K562 (cell line): ENCODE data around the gene NMT1. TPM values are rescaled to one million over a fixed set of nuclear protein-coding genes. Genes with fewer than 3 reads are reported as not detected.
A peak's percentile ranks its signal among the peaks of the same experiment; 100 is the strongest.

Experiments used
- CBFA2T2 ChIP-seq: fragments of 450-650 bp; conservative IDR thresholded peaks from 2 replicates; pipeline ENCODE4 v1.6.1; 2017; ENCODE audit warnings: mild to moderate bottlenecking
- CCNT2 ChIP-seq: IDR thresholded peaks from 2 replicates; pipeline ENCODE4 v1.6.1; 2011; ENCODE audit warnings: borderline replicate concordance, low read depth, mild to moderate bottlenecking, moderate library complexity, mixed read lengths, low read length; ENCODE audit not compliant: insufficient read length; ENCODE audit errors: extremely low read depth
- ERF ChIP-seq: fragments of 450-650 bp; formaldehyde crosslinking; IDR thresholded peaks from 2 replicates; pipeline ENCODE4 v1.4.0; 2020; ENCODE audit warnings: mild to moderate bottlenecking, mixed read lengths
- HDAC8 ChIP-seq: fragments of 450-650 bp; IDR thresholded peaks from 2 replicates; pipeline ENCODE4 v1.6.1; 2016; ENCODE audit warnings: mild to moderate bottlenecking, missing genetic modification characterization, moderate library complexity, missing compliant biosample characterization
- HNRNPUL1 ChIP-seq: fragments of 200-400 bp; formaldehyde crosslinking; IDR thresholded peaks from 2 replicates; pipeline ENCODE4 v1.6.1; 2017; ENCODE audit warnings: low read length
- KDM4B ChIP-seq, 2 experiments: fragments of 450-650 bp in 1 of 2; sonication (generic) in 1 of 2; IDR thresholded peaks; 2 replicates each; pipeline ENCODE4 v1.6.1; 2016 to 2017; ENCODE audit warnings: borderline replicate concordance in 2 of 2, antibody characterized with exemption in 1 of 2, low read depth in 1 of 2, mild to moderate bottlenecking in 1 of 2
- KLF13 ChIP-seq: fragments of 450-650 bp; IDR thresholded peaks from 2 replicates; pipeline ENCODE4 v1.6.1; 2016; ENCODE audit warnings: missing genetic modification characterization, low read depth, mild to moderate bottlenecking, missing compliant biosample characterization, moderate library complexity, borderline replicate concordance
- MAFF ChIP-seq: IDR thresholded peaks from 2 replicates; pipeline ENCODE4 v1.6.1; 2012; ENCODE audit warnings: low read length, improper control_type of control experiment
- NFIC ChIP-seq: fragments of 450-650 bp; IDR thresholded peaks from 2 replicates; pipeline ENCODE4 v1.6.1; 2017; ENCODE audit warnings: mild to moderate bottlenecking, inconsistent platforms
- NR2F6 ChIP-seq: fragments of 450-650 bp; formaldehyde crosslinking; IDR thresholded peaks from 2 replicates; pipeline ENCODE4 v1.4.0; 2020; ENCODE audit warnings: mild to moderate bottlenecking
- POLR2AphosphoS2 ChIP-seq: IDR thresholded peaks from 2 replicates; pipeline ENCODE4 v1.6.1; 2012; ENCODE audit warnings: low read length, improper control_type of control experiment
- PTBP1 ChIP-seq: fragments of 200-400 bp; formaldehyde crosslinking; IDR thresholded peaks from 2 replicates; pipeline ENCODE4 v1.6.1; 2017; ENCODE audit warnings: low read depth, low read length
- RFX5 ChIP-seq: IDR thresholded peaks from 2 replicates; pipeline ENCODE4 v1.6.1; 2011; ENCODE audit warnings: low read depth, mild to moderate bottlenecking, improper control_type of control experiment, low read length
- RHOXF2B ChIP-seq: fragments of 250-450 bp; sonication (Bioruptor Pico); conservative IDR thresholded peaks from 2 replicates; pipeline ENCODE4 v1.5.1; 2021
- TAF7 ChIP-seq: fragments of 450-650 bp; IDR thresholded peaks from 2 replicates; pipeline ENCODE4 v1.6.1; 2016; ENCODE audit warnings: missing genetic modification characterization, missing compliant biosample characterization
- TRIM24 ChIP-seq, 2 experiments: fragments of 450-650 bp; IDR thresholded peaks; 2 replicates each; pipeline ENCODE4 v1.6.1; 2016
- ZBED1 ChIP-seq: IDR thresholded peaks from 2 replicates; pipeline ENCODE4 v1.6.1; 2014
- ZNF232 ChIP-seq: sonication (generic); formaldehyde crosslinking; IDR thresholded peaks from 2 replicates; pipeline ENCODE4 v1.8.0; 2022; ENCODE audit warnings: mild to moderate bottlenecking, missing genetic modification reagents
- ZNF766 ChIP-seq: fragments of 200-800 bp; sonication (Bioruptor generic); conservative IDR thresholded peaks from 2 replicates; pipeline ENCODE4 v1.6.1; 2016; ENCODE audit warnings: missing genetic modification characterization, missing compliant biosample characterization
- polyA plus RNA-seq, 8 experiments: library from polyadenylated mRNA; depleted of rRNA in 4 of 8; stranded (reverse) in 5 of 8; unstranded in 3 of 8; fragments of >200 nt; fragmentation: Nextera tagmentation in 2 of 8; fragmentation: Illumina TruSeq in 1 of 8; extraction: Ambion mirVana in 2 of 8; extraction: Trizol in 1 of 8; gene quantifications; 2 replicates each; pipeline versions ENCODE4 v1.2.1 to v1.2.3, GENCODE V29; 2011 to 2014; ENCODE audit warnings: inconsistent platforms in 1 of 8, missing spikeins in 1 of 8
- total RNA-seq, 7 experiments: library from RNA; depleted of rRNA in 6 of 7; stranded (reverse); fragments of >200 nt in 6 of 7; fragmentation: Illumina TruSeq in 2 of 7; extraction: Trizol in 2 of 7; gene quantifications; 2 replicates each; pipeline versions ENCODE4 v1.2.1 to v1.2.3, GENCODE V29; 2011 to 2021; ENCODE audit warnings: low replicate concordance in 1 of 7
- TF ChIP-seq, protein P1 (sequence below): fragments of 200-800 bp; sonication (Bioruptor generic); IDR thresholded peaks from 2 replicates; pipeline ENCODE4 v1.6.1; 2017; ENCODE audit warnings: missing genetic modification characterization, missing compliant biosample characterization
- TF ChIP-seq, protein P2 (sequence below): fragments of 450-650 bp; IDR thresholded peaks from 2 replicates; pipeline ENCODE4 v1.6.1; 2018; ENCODE audit not compliant: partially characterized antibody
- TF ChIP-seq, protein P3 (sequence below): fragments of 250-450 bp; sonication (Bioruptor Pico); IDR thresholded peaks from 2 replicates; pipeline ENCODE4 v1.9.0; 2021; ENCODE audit warnings: mild to moderate bottlenecking
- TF ChIP-seq, protein P4 (sequence below): fragments of 450-650 bp; formaldehyde crosslinking; IDR thresholded peaks from 2 replicates; pipeline ENCODE4 v1.4.0; 2020; ENCODE audit warnings: mild to moderate bottlenecking, moderate library complexity

NMT1 gene
- total and polyA plus RNA-seq, 9 of the 15 experiments (the other 6 are each of a cell fraction or from before 2014, with no cell fraction given): 86.7 to 569 (median 213) TPM

DNA sequence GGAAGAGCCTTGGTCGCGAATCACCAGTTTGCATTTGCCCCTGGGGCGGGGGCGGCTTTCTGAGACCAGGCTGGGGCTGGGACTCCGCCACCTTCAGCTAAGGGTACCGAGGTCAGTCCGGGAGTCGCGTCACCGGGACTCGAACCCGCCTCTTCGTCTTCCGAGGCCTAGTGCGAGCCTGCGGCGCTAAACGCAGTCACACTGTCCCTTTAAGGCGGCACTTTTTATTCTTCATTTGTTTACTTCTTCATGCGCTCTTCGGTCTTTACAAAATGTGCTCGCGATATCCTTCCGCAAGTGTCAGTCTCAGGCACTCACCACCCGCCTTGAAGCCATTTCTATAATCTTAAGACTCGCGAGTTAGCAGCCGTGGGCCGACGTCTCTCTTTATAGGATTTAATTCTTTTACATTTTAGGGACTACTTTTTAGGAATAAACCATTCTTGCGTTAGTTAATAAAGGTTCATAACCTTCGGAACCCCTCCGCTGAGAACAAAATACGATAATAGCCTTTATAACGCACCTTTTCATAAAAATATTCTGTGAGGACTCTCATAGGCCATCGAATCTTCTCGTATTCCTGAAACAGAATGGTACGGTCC lies 86.6 kb downstream of the NMT1 start (continued):
- TF ChIP-seq KLF13 (tag) (peak; percentile 57; the same call in 1 of the 2 replicates), MAFF (peak; percentile 78), HNRNPUL1 (no peak), ERF (CRISPR knock-in tag) (no peak; the same call in 1 of the 2 replicates), KDM4B (IDR thresholded peaks at IDR 0.05; ENCODE audit: borderline replicate concordance in 2 of 2, low read depth in 1 of 2) (no peak), NFIC (0 out of 2 replicates have a peak, but pooled peaks have one; percentile 19), ZNF232 (no peak), ZNF766 (CRISPR knock-in tag) (no peak; the same call in 1 of the 2 replicates), TRIM24 (IDR thresholded peaks at IDR 0.05) (peak in 1 of 2 experiments; percentile 74; a peak in 2 of 4 replicates), RHOXF2B (CRISPR knock-in tag) (peak; percentile 66; the same call in 1 of the 2 replicates), PTBP1 (no peak), POLR2AphosphoS2 (no peak), CCNT2 (peak; percentile 50), NR2F6 (CRISPR knock-in tag) (peak; percentile 71; the same call in 1 of the 2 replicates), RFX5 (no peak), HDAC8 (tag) (no peak), ZBED1 (peak; percentile 70; the same call in 1 of the 2 replicates), TAF7 (tag) (peak; percentile 79), CBFA2T2 (no peak)
- TF ChIP-seq, protein P1, sequence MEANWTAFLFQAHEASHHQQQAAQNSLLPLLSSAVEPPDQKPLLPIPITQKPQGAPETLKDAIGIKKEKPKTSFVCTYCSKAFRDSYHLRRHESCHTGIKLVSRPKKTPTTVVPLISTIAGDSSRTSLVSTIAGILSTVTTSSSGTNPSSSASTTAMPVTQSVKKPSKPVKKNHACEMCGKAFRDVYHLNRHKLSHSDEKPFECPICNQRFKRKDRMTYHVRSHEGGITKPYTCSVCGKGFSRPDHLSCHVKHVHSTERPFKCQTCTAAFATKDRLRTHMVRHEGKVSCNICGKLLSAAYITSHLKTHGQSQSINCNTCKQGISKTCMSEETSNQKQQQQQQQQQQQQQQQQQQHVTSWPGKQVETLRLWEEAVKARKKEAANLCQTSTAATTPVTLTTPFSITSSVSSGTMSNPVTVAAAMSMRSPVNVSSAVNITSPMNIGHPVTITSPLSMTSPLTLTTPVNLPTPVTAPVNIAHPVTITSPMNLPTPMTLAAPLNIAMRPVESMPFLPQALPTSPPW (CRISPR knock-in tag): peak; percentile 45
- TF ChIP-seq, protein P2, sequence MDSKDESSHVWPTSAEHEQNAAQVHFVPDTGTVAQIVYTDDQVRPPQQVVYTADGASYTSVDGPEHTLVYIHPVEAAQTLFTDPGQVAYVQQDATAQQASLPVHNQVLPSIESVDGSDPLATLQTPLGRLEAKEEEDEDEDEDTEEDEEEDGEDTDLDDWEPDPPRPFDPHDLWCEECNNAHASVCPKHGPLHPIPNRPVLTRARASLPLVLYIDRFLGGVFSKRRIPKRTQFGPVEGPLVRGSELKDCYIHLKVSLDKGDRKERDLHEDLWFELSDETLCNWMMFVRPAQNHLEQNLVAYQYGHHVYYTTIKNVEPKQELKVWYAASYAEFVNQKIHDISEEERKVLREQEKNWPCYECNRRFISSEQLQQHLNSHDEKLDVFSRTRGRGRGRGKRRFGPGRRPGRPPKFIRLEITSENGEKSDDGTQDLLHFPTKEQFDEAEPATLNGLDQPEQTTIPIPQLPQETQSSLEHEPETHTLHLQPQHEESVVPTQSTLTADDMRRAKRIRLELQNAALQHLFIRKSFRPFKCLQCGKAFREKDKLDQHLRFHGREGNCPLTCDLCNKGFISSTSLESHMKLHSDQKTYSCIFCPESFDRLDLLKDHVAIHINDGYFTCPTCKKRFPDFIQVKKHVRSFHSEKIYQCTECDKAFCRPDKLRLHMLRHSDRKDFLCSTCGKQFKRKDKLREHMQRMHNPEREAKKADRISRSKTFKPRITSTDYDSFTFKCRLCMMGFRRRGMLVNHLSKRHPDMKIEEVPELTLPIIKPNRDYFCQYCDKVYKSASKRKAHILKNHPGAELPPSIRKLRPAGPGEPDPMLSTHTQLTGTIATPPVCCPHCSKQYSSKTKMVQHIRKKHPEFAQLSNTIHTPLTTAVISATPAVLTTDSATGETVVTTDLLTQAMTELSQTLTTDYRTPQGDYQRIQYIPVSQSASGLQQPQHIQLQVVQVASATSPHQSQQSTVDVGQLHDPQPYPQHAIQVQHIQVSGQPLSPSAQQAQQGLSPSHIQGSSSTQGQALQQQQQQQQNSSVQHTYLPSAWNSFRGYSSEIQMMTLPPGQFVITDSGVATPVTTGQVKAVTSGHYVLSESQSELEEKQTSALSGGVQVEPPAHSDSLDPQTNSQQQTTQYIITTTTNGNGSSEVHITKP: peak; percentile 100
- TF ChIP-seq, protein P3, sequence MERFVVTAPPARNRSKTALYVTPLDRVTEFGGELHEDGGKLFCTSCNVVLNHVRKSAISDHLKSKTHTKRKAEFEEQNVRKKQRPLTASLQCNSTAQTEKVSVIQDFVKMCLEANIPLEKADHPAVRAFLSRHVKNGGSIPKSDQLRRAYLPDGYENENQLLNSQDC (CRISPR knock-in tag): no peak; the same call in none of the 2 replicates
- TF ChIP-seq, protein P4, sequence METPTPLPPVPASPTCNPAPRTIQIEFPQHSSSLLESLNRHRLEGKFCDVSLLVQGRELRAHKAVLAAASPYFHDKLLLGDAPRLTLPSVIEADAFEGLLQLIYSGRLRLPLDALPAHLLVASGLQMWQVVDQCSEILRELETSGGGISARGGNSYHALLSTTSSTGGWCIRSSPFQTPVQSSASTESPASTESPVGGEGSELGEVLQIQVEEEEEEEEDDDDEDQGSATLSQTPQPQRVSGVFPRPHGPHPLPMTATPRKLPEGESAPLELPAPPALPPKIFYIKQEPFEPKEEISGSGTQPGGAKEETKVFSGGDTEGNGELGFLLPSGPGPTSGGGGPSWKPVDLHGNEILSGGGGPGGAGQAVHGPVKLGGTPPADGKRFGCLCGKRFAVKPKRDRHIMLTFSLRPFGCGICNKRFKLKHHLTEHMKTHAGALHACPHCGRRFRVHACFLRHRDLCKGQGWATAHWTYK (CRISPR knock-in tag): peak; percentile 31; the same call in 1 of the 2 replicates
